ENCODE results near the gene CYREN.
A peak's percentile ranks its signal among the peaks of the same experiment; 100 is the strongest.

CYREN gene

GRCh38 chr7:135197343-135197742 is 26.8 kb upstream of the CYREN start:
- DNase-seq (ENCODE audit: low read depth) = no peak

DNA sequence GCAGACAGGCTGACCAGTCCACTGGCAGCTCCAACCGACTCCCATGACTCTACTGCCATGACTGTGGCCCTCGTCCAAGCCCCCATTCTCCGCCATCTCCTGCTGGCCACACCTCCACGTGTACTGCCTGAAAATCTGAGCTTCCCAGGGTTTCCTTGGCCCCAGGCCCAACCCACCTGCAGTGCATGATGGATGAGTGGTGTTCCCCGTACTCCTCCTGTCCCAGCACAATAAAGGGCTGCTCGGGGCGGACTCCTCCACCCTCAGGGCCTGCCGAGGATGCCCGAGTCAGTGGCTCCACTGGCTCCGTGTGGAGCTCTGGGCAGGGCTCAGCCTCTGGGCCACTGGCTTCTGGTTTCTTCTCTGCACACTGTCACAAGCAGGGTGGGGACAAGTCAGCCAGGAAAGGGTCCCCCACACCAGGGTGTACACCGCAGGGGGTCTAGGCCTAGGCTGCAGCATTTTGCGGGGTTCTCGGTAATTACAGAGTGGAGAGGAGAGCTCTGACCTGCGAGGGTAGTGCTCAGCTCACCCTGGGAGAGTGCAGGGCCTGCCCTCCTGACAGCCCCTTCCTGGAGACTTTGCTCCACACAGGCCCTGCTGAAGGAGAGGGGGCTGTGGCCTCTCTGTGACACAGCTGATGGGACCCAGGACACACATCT is 25.6 kb upstream of the CYREN start:
- no peak for DNase-seq (ENCODE audit: low read depth)

- DNase-seq (ENCODE audit: low read depth) = no peak
Observed at GRCh38 chr7:135195156-135195555, 24.6 kb upstream of the CYREN start.

DNA sequence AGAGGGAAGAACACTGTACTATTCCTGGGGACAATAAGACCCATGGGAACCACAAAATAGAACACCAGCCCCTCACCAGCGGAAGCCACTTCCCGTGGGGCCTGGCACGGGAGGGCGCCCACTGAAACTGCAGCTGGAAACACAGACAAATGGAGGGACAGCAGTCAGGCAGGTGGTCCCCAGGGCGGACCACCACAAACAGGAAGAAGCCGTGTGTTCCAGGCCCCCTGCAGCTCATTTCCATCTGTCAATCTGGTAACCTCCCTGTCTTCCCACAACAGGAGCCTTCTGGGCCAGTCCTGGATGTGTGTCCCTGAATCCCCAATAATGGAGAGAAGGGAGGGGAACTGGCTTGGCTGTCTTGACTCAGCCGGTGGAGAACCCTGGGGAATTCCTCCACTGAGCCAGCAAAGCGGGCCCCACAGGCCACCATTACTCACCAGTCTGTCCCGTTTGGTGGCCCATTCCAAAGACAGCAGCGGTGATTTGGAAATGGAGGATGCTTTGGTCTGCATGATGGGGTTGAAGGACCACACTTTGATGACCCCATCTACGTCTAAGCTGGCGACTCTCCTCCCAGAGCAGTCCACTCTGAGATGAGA is 24.1 kb upstream of the CYREN start:
- peak; percentile 52 for DNase-seq (ENCODE audit: low read depth)

DNA sequence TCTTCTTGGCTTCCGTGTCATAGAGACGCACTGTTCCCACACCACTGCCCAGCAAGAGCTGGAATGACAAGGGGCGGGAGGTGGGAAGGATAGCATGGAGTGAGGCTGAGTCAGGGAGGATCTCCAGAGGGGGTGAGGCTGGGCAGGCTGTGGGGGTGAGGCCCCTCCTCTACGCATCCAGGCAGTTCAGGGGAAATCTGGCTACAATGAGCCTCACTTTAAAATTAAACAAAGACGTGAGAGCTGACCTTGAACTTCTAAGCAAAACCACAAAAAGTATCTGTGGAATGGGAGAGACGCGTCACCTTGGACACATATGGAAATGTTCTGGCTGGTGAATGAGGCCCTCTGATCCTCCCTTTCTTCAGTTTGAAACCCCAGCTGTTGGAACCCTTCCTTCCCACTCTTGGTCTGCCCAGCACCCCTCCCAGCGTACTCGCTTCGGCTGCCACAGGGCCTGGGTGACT is 23.1 kb upstream of the CYREN start:
- DNase-seq (ENCODE audit: low read depth) = peak; percentile 89

DNA sequence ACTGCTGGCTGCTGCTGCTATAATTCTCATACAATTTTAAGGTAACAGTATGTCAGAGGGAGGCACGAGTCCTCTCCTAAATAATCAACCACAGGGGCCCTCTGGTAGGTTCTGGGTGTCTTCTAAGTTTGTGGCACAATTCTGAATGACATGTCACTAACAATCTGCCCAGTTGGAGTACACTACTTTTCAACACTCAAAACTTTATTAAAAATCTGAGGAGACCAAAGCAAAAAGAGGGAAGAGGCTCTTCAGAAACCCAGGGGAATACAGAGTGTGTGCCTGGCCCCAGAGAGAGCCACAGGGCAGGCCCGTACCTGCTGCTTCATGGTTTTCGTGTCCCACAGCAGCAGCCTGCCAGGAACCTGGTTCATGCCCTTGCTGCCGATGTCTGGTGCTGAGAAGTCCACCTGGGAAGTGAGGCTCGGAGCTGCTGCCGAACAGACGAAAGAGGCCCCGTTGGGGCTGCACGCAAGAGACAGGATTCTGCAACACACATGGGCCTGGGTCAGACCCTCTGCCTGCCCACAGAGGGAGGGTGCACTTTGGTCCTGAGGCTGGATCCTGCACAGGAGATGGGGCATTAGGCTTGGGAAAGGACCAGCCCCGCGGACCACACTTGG is 22.5 kb upstream of the CYREN start:
- no peak for DNase-seq (ENCODE audit: low read depth)

- DNase-seq (ENCODE audit: low read depth) = no peak
Observed at GRCh38 chr7:135190703-135191102, 20.2 kb upstream of the CYREN start.

DNA sequence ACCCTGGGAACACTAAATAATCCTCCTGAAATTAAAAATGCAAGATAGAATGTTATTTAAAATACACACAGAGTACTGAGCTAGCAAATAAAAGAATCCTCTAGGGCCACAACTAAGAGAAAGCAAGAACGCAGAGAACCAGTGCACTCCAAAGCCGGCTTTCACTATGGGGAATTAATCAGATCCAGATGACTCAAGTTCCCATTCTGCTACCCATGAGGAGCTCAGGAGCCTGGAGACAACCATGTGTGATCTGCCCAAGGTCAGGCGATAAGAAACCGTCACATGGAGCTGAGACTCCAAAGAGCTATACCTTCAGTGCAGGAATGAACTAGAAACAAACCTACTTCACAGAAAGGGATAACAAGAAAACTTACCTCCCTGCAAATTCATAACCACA is 19.5 kb upstream of the CYREN start:
- DNase-seq (ENCODE audit: low read depth) = no peak

DNA sequence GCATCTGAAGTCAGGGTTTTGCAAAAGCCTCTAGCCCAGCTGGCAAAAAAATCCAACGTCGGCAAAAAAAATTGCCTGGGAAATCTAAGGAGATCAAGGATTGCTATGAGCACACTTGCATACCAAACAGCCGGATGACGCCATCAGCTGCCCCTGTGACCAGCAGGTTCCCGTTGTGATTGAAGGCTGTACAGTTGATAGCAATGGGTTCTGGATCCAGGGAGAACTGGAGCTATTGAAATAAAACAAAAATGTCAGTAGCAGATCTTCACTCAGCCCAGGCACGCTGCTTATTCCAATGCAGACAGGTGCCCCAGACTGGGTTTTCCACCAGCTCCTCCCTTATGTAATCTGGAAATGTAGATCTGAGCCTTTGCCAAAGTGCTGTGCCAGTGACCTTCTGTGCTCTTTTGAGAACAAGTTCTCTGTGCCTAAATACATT is 18.7 kb upstream of the CYREN start:
- DNase-seq (ENCODE audit: low read depth) = no peak

- no peak for DNase-seq (ENCODE audit: low read depth)
Observed at GRCh38 chr7:135188298-135188984, 17.9 kb upstream of the CYREN start.

DNA sequence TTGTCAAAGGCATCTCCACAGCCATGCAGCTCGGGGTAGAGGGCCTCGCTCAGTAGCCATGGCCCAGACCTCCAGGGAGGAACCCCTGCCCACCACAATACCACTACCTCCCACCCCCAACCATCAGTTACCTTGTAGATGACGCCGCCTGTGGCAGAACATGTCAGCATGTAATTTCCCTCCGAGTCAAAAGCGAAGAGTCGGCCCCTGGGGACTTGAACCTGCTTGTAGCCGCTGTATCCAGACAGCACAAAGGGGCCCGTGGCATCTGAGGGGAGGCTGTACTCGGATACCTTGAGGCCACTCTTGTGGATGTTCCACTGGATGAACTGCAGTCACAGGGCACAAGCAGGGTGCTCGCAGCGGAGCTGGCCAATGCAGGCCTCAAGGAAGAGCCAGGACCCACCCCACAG is 16.3 kb upstream of the CYREN start:
- no peak for DNase-seq (ENCODE audit: low read depth)

DNA sequence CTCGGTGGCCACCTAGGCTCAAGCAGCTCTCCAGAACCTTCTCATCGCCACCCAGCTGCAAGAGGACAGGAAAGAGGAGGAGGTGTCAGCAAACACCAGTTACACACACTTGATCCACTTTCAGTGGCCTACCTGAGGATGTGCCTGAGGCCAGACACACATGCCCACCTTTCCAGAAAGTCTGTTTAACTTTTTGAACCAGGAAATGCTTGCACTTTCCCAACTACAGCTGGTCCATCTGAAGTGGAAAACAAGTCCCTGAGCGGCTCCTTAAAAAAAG is 15.7 kb upstream of the CYREN start:
- no peak for DNase-seq (ENCODE audit: low read depth)

DNA sequence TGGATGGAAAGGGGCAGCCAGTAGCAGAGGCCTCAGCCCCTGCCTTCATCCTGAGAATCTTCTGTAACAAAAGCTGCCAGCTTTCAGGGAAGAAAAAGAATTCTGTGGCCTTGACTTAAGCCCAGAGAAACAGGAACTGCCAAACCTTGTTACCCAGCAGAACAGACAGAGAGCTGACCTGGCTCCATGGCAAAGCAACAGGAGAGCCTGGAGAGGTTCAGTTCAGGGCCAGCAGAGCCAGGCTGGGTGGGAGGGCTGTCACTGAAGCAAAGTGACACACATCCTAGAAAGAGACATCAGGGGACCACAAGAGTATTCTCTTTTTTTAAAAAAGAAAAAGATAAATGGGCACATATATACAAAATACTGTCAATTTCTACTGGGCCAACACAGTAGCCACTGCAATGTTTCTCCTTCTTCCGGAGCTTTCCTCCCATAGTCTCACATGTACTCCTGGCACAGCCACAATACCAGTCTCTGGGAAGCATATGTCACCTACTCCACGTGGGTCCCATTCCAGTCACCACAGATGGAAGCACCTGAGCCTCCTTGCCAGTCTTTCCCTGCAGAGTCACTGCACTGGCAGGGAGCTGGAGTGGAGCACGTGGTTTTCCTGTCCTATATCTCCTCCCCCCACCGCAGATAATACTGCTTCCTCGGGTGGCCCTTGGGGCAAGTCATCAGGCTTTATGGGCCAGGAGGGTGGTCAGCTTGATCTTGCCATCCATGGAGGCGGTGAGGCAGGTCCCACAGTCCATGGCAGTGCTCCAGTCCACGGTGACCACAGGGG is 15.2 kb upstream of the CYREN start:
- DNase-seq (ENCODE audit: low read depth) = no peak

DNA sequence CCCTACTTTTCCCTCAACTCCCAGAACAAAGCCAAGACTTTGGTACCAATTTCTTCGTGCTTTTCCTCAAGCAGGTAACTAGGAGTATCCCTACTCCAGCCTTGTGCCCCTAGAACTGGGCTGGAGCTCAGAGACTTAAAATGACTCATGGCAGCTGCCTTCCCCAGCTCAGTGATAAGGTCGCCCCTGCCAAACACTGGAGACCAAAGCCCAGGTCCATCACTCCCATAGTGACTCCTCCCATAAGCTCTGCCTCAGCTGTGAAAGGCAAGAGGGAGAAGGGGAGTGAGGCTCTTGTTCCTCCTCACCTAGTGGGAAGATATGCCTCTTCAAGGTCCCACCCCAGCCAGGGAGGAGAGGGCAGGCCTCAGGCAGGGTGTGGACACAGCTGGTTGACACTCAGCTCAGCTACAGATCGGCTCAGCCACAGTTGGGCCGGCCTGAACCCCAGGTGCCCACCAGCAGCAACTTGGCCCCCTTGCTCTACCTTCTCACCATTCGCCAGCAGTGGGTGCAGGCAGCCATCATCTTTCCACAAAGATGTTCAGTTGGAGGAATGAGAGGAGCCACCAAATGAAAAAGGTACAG is 13.8 kb upstream of the CYREN start:
- no peak for DNase-seq (ENCODE audit: low read depth)

DNA sequence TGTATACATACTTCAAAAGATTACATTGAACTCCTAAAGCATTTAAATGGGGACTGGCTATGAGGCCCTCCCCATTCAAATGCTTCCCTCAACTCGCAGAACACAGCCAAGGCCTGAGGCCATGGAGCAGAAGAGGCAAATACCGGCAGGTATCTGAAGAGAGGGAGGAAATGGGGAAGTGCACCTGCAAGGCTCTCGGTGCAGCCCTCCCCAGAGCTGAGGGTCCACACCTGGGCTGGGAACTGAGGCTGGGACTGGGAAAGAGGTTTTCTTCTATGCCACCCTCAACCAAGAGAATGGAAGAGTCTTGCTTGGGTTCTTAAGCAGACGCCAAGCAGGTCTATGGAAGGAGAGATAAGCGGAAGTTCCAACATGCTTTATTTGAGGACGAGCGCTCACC is 13.0 kb upstream of the CYREN start:
- DNase-seq (ENCODE audit: low read depth) = no peak

- DNase-seq (ENCODE audit: low read depth) = no peak
Observed at GRCh38 chr7:135181929-135182678, 11.6 kb upstream of the CYREN start.

GRCh38 chr7:135181261-135181928 is 10.9 kb upstream of the CYREN start:
- no peak for DNase-seq (ENCODE audit: low read depth)

DNA sequence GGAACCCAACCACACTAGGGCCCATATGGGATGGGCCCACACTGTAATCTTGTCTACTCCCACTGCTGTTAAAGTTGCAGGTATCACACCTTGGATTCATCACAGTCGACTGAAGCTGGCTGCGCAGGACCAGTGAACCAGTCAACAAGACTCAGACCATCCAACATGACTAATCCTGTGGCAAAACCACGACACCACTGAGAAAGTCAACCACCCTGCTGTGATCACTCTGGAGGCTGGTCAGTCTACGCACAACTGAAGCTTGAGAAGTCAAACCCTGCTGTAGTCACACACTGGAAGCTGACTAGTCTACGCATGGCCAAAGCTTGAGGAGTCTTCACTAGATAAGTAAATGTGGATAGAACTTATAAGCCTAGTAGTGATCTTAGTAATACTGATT is 9.6 kb upstream of the CYREN start:
- DNase-seq (ENCODE audit: low read depth) = no peak

- DNase-seq (ENCODE audit: low read depth) = no peak
Observed at GRCh38 chr7:135179321-135179925, 8.9 kb upstream of the CYREN start.

DNA sequence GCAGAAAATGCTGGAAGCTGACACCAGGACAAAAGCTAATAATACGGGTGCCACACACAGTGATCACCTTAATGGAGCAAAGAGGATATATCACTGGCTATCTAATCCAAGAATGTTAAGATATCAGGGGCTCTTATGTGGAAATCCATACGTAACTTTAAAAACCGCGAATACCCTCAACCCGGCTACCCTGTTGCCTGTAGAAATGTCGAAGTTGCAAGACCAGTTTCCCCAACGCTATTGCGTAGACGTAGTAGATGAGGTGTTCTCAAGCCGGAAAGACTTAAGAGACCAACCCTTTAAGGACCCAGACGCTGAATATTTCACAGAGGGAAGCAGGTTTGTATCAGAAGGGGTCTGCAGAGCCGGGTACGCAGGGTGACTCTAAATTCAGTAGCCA is 7.9 kb upstream of the CYREN start:
- no peak for DNase-seq (ENCODE audit: low read depth)

Measured in ELR (cell line).